Mammary epithelial cell (primary cell): ENCODE results near the gene SUGP1.

Source experiments
- CTCF ChIP-seq, 2 donors: IDR thresholded peaks in 1 of 2; conservative IDR thresholded peaks in 1 of 2; 2 replicates each; pipeline ENCODE4 v1.5.1; 2011 to 2012; ENCODE audit warnings: inconsistent platforms in 2 of 2, low read length in 2 of 2, mild to moderate bottlenecking in 2 of 2, control low read depth in 1 of 2, low read depth in 1 of 2; ENCODE audit not compliant: insufficient read depth in 1 of 2; ENCODE audit errors: extremely low read depth in 1 of 2
- EZH2 ChIP-seq: IDR thresholded peaks from 2 replicates; pipeline ENCODE4 v1.6.1; 2012; ENCODE audit warnings: low read length, inconsistent platforms, borderline replicate concordance

GRCh38 chr19:19316082-19316481 is 4.2 kb downstream of the SUGP1 start:
- no peak for TF ChIP-seq CTCF (conservative IDR thresholded peaks at IDR 0.05 in 1 of 2, IDR thresholded peaks at IDR 0.05 in 1 of 2; ENCODE audit: extremely low read depth in 1 of 2, insufficient read depth in 1 of 2, low read depth in 1 of 2, low read length in 2 of 2)
- TF ChIP-seq EZH2 = no peak
